NCI-H69 (cell line): ENCODE measurements around the gene MKI67.
A peak's percentile ranks its signal among the peaks of the same experiment; 100 is the strongest.

Source experiments
- DNase-seq: peaks from one replicate; lab custom pipeline; 2025; lab: John Stamatoyannopoulos, UW

MKI67 gene

DNA sequence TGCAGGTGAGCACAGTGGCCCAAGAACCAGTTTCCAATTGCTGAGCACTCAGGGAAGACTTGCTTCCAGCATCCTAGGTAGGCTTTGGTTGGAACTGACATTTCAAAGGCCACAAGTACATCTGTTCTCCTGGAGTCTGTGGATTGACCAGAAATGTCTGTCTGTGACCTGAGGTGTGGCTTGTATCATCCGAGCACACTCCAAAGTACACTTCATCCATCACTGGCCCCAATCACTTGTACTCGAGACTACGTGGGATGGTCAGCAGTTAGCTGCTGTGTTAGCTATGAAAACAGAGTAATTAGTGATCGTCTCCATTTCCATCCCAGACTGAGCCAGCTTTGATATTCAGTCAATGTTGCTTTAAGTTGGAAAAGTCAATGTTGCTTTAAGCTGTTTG is 45.0 kb downstream of the MKI67 start:
- DNase-seq: no peak

DNA sequence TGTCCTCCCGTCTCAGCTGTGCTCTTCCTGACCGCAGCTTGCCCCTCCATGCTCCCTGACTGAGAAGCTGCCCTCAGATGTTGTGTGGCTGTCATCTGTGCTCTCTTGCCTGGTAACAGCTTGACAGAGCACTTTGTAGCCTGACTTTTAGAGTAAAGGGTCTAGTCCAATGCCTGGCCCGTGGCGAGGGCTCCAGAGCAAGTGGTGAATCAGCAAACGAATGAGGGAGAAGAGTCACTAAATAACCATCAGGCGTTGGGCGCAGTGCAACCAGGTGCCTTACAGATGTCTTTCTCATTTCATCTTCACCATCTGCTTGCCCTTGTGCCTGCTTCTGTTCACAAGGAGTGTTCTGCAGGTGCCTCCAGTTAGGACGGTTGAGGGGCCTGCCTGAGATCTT is 45.6 kb downstream of the MKI67 start:
- DNase-seq: no peak

DNA sequence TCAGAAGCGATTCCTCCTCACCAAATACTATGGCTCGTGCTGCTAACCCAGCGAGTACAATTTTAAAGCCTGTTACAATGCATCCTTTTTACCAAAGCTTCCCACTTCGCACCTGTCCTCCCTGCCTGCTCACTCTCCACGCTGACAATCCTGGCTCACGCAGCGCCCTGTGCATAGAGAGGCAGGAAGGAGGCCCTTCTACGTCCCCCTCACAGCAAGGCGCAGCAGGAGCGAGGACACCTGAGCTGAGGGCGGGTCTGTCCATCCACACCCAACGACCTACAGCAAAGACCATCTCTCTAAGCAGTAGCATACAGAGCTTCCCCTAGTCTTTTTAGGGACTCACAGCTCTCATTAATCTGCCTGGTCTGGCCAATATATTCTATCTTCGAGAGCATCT is 46.0 kb downstream of the MKI67 start:
- DNase-seq: no peak

DNA sequence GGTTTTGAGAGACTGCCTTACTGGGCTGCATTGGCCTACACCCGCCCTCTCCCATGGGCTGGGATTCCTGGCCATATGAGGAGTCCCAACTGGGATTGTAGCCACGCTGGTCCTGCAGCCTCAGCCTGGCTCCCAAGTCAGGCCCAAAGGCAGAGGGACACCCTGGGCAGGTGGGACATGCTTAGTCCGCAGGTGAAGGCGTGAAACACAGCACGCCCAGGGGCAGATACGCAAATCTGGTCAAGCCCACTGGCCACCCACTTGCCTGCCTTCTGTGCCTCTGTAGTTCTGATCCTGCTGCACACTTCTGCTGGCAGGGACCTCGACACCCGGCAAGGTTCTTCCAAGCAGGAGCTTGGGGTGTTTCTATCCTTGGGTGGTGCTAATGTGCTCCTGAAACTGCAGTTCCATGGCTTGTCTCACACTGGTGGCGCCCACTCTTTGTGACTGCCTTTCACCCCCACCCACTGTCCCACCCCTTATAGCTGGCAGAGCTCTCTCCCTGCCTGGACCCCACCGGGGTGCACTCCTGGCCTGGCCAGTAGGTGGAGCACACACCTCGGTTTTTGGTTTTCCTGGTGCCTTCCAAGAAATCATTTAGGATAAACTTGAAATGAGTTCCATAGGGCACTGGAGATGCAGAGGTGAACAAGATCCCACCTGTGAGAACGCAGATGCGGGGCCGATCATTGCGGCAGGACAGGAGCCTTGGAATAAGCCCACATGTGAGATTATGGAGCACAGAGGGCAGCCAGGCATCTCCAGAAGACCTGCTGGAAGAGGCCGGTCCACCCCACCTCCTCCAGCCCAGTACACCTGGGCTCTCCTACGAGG is 47.9 kb downstream of the MKI67 start:
- peak; percentile 34 for DNase-seq

DNA sequence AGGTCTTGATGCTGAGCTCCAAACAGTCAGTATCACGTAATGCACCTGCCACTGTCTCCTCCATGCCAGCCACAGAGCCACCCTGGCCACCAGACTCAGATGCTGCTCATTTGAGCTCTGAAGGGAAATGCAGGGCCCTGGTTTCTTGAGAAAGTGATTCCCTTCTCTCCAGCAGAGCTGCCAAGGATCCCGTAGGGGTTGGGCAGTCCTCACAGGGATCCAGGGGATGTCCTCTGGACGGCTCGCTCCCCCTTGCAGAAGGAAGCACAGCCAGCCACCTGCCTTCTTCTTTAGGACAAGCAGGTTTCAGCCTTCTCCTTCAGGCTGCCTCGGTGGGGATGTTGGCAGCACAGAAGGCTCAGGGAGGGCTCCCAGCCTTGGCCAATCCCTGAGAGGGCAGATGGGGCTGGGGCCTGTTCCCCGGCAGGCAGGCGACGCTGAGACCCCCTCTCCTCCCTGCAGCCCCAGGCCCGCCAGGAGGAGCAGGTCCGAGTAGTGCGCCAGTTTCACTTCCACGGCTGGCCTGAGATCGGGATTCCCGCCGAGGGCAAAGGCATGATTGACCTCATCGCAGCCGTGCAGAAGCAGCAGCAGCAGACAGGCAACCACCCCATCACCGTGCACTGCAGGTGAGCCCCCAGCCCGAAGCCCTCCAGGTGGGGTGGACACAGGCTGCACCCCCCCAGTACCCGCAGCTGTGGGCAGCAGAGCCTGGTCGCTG is 48.9 kb downstream of the MKI67 start:
- DNase-seq: no peak

- no peak for DNase-seq
Measured at GRCh38 chr10:128074589-128074988, 51.6 kb downstream of the MKI67 start.

DNA sequence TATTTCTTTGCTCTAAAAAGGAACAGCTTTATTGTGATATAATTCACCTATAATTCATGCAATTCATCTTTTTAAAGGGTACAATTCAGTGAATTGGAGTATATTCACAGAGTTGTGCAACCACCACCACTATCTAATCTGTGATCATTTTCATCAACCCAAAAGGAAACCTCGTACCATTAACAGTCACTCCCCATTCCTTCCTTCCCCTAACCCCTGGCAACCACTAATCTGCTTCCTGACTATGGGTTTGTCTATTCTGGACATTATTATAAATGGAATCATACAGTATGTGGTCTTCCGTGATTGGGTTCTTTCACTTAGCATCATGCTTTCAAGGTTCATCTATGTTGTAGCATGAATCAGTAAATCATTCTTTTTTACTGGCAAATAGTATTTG is 52.3 kb downstream of the MKI67 start:
- no peak for DNase-seq

- no peak for DNase-seq
Measured at GRCh38 chr10:128072941-128073645, 53.1 kb downstream of the MKI67 start.

DNA sequence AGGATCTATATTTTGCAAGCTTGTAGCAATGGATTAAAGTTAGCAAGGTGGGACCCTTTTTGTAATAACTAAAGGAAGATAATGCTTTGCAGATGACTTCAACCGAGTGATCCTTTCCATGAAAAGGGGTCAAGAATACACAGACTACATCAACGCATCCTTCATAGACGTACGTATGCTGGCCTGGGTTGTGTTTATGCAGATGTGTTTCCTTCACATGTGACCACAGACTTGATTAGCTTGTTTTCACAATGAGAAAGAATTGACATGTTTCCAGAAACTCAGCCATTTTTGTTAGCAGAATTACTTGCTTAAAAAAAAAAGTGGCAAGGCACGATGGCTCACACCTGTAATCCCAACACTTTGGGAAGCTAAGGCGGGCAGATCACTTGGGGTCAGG is 54.2 kb downstream of the MKI67 start:
- DNase-seq: no peak

DNA sequence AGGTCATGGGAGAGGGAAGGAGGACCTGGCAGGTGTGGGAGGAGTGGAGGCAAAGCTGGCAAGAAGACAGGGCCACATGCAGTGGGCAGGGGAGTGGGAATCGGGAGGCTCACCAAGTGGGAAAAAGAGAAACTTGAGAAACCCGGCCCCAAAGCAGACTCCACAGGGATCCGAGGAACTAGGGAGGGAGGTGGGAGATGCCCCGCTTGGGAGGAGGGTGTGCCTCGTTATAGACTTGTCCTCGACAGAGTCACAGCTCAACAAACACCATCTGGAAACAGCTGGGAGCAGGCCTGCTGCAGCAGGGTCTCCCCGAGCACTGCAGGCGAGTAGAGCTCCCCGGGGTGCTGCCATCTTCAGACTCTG is 54.8 kb downstream of the MKI67 start:
- no peak for DNase-seq

DNA sequence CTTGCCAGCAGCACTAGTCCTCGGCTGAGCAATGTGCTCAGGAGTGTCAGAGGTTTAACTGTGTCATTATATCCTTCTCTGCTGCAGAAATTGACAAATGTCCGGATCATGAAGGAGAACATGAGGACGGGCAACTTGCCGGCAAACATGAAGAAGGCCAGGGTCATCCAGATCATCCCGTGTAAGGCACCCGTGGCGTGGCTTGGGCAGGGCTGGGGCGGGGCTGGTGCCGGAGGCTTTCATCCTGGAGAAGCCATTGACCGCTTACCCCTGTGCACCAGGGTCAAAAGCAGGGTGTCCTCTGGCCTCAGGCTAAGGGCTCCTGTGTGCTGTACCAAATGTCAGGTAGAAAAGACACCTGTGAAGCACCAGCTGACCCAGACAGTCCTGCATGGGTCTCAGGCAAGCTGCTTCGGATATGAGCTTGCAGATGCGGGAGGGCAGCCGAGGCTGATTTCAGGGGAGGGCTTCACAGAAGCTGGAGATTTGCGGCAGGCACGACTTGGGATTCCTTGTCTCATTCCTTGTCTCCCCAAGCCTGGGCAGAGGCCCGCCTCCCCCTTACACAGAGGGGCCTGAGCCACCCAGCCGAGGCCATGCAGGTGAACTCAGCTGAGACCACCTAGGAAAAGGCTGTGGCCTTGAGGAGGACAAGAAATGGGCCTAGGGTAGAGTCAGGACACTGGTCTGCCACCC is 55.4 kb downstream of the MKI67 start:
- DNase-seq: no peak

GRCh38 chr10:128070161-128070560 is 56.1 kb downstream of the MKI67 start:
- DNase-seq: no peak

GRCh38 chr10:128069351-128070051 is 56.7 kb downstream of the MKI67 start:
- peak; percentile 58 for DNase-seq

DNA sequence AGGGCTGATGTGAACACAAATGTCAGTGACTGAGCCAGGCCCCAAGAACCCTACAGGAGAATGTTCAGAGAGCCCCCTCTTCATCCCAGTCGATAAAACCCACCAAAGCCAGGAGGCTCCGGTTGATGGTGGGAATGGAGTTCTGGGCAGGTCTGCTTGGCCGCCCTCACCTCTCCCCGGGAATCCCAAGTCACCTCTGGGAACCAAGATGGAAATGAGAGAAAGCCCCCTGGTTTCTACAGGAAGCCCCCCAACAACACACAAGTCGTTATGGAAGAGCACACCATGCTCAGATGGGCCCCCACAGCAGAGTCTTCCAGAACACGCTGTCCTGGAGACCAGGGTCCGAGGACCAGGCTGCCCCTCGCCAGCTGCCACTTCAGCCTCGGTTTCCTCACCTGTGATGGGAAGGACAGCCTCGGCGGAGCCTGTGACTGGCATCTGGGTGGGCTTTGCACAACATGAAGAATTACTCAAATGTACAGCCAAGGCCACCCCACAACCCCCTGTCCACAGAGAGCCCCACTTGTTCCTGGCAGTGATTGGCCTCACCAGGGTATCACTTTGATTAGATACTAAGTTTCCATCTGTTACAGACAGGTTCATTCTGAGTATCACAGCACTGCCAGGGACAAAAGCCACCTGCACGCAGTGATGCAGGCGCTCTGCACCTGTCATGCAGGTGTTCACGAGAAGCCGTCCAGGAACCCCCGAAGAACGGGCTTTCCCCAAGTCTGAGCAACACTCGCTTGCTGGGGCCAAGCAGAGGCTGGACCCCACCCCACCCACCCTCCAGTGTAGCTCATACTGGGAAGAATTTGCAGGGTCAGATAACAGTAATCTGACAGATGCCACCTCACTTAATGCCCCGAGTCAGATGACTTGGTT is 57.6 kb downstream of the MKI67 start:
- DNase-seq: no peak

DNA sequence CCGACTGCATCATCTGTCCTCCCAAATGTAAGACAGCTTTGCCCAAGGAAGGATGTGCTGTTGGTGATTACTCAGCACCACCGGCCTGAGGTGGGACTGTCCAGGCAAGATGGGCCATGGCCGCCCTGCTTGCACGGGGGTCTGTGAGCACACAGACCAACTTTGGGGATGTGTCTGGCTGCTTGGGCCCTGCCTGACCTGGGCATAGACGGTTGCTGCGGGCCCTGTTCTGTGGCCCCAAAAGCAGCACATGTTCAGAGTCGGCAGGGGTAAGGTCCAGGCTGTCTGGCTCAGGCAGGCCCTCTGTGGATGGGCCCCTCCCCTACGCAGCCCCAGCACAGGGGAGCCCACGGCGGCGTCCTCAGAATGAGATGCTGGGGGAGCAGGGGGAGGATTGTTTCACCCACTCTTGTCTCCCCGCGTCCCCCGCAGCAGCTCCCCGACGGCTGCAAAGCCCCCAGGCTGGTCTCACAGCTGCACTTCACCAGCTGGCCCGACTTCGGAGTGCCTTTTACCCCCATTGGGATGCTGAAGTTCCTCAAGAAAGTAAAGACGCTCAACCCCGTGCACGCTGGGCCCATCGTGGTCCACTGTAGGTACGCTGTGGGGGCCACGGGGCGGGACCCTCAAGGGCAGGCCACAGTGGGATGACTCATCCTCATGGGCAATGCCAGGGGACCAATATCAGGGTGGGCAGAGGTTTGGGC is 58.4 kb downstream of the MKI67 start:
- no peak for DNase-seq

DNA sequence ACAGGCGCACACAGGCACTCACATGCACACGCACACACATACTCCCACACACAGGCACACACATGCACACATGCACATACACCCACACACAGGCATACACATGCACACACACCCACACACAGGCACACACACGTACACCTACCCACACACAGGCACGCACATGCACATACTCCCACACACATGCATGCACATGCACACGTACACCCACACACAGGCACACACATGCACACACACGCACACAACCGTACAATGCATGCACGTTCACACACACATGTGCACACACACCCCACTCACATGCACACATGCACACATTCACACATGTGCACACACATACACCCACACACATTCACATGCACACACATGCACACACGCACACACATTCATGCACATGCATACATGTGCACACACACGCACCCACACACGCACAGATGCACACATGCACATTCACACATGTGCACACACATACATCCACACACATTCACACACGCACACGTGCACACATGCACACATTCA is 59.3 kb downstream of the MKI67 start:
- DNase-seq: no peak

- DNase-seq: no peak
Measured at GRCh38 chr10:128065881-128066534, 60.2 kb downstream of the MKI67 start.

DNA sequence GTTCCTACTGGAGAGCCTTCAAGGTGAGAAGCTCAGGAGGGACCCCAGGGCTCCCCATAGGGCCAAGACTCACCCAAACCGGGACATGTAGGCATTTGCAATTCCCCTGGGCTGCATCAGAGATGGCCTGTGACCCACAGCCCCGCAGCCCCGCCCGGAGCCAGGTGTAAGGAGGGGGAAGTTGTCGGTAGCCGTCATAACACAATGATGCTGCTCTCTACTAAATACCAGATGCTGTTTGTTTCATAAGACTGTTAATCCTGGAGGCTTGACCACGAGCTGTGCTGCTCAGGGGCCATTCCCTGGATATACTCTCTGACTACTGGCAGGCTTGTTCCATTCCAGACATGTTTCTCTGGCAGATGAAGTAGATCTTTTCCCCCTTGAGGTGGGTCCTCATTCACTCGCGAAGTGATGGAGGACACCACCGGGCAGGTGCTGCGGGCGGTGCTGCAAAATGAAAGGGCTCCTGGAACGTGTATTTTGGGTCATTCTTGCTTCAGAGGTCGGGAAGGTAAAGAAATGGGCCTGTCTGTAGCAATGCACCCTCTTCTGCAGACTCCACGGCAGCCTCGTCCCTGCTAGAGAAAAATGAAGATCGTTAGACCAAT is 61.1 kb downstream of the MKI67 start:
- DNase-seq: no peak
